ENCODE data around the gene SPTY2D1. TPM values are rescaled to one million over a fixed set of nuclear protein-coding genes. Genes with fewer than 3 reads are reported as not detected.

SPTY2D1 gene
- total RNA-seq, 1 experiment from 2014 or later, result 15.6 TPM

DNA sequence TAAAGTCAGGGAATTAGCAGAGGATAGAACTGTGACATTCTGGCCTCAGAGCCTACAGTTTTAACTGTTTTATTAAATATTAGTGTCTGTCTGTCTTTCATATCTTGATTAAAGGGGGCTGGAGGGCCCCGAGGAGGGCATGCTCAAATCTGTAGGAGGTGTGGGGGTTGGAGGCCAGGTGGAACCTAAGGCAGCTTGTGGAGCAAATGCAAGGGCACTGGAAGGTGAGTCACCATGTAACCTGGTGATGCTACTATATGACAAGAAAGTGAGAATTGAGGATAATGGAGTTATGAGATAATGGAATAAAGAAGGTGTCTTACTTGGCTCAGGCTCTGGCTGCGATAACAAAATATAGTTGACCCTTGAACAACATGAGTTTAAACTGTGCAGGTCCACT lies 37.1 kb upstream of the SPTY2D1 start:
- ATAC-seq, result no peak
- Histone ChIP-seq H4K20me1 (ENCODE audit: low read length) (no peaks in the 10 kb centered on the region), H3K36me3 (ENCODE audit: low read depth, low read length) (no peaks in the 10 kb centered on the region), H3K4me3 (ENCODE audit: low read length) (no peak overlapping the region), H2AFZ (ENCODE audit: low read length) (no peak overlapping the region), H3K9ac (ENCODE audit: low read length) (no peak overlapping the region), H3K4me2 (ENCODE audit: low read length) (no peak overlapping the region), H3K4me1 (ENCODE audit: insufficient read depth, low read length) (peaks cover 46% of the 10 kb centered on the region), H3K27ac (ENCODE audit: low read length) (peak overlapping the region; percentile 33), H3K9me2 (replicated peaks; ENCODE audit: low read length) (no peaks in the 10 kb centered on the region), H3K79me2 (ENCODE audit: low read length) (no peaks in the 10 kb centered on the region), H3F3A (ENCODE audit: low read length, unreplicated experiment) (no peaks in the 10 kb centered on the region), H3K27me3 (ENCODE audit: low read length) (no peaks in the 10 kb centered on the region), H3K9me3 (ENCODE audit: low read length) (no peaks in the 10 kb centered on the region)
- POLR2A ChIA-PET (ENCODE audit: unreplicated experiment), result no interaction called here
- no TSS peak for BruUV-seq (replicated peaks)
- TF ChIP-seq EZH2 (IDR thresholded peaks at IDR 0.05; ENCODE audit: low read length, unreplicated experiment) (no peak), EZH2phosphoT487 (IDR thresholded peaks at IDR 0.05; ENCODE audit: borderline replicate concordance, low read length) (no peak)
- TF ChIP-seq, protein P1, sequence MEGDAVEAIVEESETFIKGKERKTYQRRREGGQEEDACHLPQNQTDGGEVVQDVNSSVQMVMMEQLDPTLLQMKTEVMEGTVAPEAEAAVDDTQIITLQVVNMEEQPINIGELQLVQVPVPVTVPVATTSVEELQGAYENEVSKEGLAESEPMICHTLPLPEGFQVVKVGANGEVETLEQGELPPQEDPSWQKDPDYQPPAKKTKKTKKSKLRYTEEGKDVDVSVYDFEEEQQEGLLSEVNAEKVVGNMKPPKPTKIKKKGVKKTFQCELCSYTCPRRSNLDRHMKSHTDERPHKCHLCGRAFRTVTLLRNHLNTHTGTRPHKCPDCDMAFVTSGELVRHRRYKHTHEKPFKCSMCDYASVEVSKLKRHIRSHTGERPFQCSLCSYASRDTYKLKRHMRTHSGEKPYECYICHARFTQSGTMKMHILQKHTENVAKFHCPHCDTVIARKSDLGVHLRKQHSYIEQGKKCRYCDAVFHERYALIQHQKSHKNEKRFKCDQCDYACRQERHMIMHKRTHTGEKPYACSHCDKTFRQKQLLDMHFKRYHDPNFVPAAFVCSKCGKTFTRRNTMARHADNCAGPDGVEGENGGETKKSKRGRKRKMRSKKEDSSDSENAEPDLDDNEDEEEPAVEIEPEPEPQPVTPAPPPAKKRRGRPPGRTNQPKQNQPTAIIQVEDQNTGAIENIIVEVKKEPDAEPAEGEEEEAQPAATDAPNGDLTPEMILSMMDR (conservative IDR thresholded peaks at IDR 0.05; ENCODE audit: low read depth, low read length), result no peak
- CTCF ChIA-PET, result no interaction called here
- intact Hi-C loops (cut with micrococcal nuclease), result no loop called here
- peak; percentile 19 for DNase-seq

- H3K79me2 ChIP-seq (ENCODE audit: low read length), result no peaks in the 10 kb centered on the region
- peak overlapping the region; percentile 59 for H3K4me2 ChIP-seq (ENCODE audit: low read length)
- TSS peak; percentile 66 for BruUV-seq (replicated peaks)
- TF ChIP-seq EZH2phosphoT487 (IDR thresholded peaks at IDR 0.05; ENCODE audit: borderline replicate concordance, low read length) (no peak), EZH2 (IDR thresholded peaks at IDR 0.05; ENCODE audit: low read length, unreplicated experiment) (no peak)
- TF ChIP-seq, protein P1 (conservative IDR thresholded peaks at IDR 0.05; ENCODE audit: low read depth, low read length), result no peak
- 0 out of 2 replicates have a peak overlapping the region, but pooled peaks have one; percentile 0 for H2AFZ ChIP-seq (ENCODE audit: low read length)
- H3K27me3 ChIP-seq (ENCODE audit: low read length), result no peaks in the 10 kb centered on the region
- H3K9me2 ChIP-seq (replicated peaks; ENCODE audit: low read length), result no peaks in the 10 kb centered on the region
- CTCF ChIA-PET, result interaction anchor here (0.7 kb wide), 1 partner anchor 18 kb away, joined by 3 read pairs; no protein-coding TSS in a partner anchor
- intact Hi-C loops (cut with micrococcal nuclease), result loop anchor here (2.0 kb wide), 1 partner anchor 29 kb away; the partner anchor contains the start of gene TMEM86A
- POLR2A ChIA-PET (ENCODE audit: unreplicated experiment), result no interaction called here
- peak overlapping the region; percentile 87 for H3K27ac ChIP-seq (ENCODE audit: low read length)
- peak; percentile 17 for DNase-seq
- no peaks in the 10 kb centered on the region for H4K20me1 ChIP-seq (ENCODE audit: low read length)
- ATAC-seq, result peak; percentile 33
- peaks cover 44% of the 10 kb centered on the region for H3K4me1 ChIP-seq (ENCODE audit: insufficient read depth, low read length)
- peak overlapping the region; percentile 23 for H3K9ac ChIP-seq (ENCODE audit: low read length)
- H3K4me3 ChIP-seq (ENCODE audit: low read length), result peak overlapping the region; percentile 36; the same call in 1 of the 2 replicates
- no peaks in the 10 kb centered on the region for H3K9me3 ChIP-seq (ENCODE audit: low read length)
- H3F3A ChIP-seq (ENCODE audit: low read length, unreplicated experiment), result no peaks in the 10 kb centered on the region
- H3K36me3 ChIP-seq (ENCODE audit: low read depth, low read length), result no peaks in the 10 kb centered on the region
Observed at GRCh38 chr11:18669711-18670110, 35.6 kb upstream of the SPTY2D1 start.

DNA sequence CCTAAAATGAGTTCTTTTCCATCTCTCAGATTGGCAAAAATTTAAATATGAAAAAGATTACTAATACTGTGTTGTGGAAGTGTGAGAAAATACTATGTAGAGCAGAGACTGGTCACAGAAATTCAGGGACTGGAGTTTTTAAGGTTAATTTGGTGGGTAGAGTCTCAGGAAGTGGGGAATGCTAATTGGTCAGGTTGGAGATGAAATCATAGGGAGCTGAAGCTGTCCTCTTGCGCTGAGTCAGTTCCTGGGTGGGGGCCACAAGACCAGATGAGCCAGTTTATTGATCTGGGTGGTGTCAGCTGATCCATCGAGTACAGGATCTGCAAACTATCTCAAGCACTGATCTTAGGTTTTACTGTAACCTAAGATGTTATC lies 35.1 kb upstream of the SPTY2D1 start:
- DNase-seq (peak; percentile 71), ATAC-seq (peak; percentile 79)
- Histone ChIP-seq H4K20me1 (ENCODE audit: low read length) (no peaks in the 10 kb centered on the region), H3K27ac (ENCODE audit: low read length) (peak overlapping the region; percentile 87), H3K4me3 (ENCODE audit: low read length) (peak overlapping the region; percentile 36; the same call in 1 of the 2 replicates), H3F3A (ENCODE audit: low read length, unreplicated experiment) (no peaks in the 10 kb centered on the region), H3K4me1 (ENCODE audit: insufficient read depth, low read length) (peaks cover 44% of the 10 kb centered on the region), H3K36me3 (ENCODE audit: low read depth, low read length) (no peaks in the 10 kb centered on the region), H3K9me3 (ENCODE audit: low read length) (no peaks in the 10 kb centered on the region), H3K79me2 (ENCODE audit: low read length) (no peaks in the 10 kb centered on the region), H3K27me3 (ENCODE audit: low read length) (no peaks in the 10 kb centered on the region), H2AFZ (ENCODE audit: low read length) (no peak overlapping the region), H3K9ac (ENCODE audit: low read length) (peak overlapping the region; percentile 67), H3K9me2 (replicated peaks; ENCODE audit: low read length) (no peaks in the 10 kb centered on the region), H3K4me2 (ENCODE audit: low read length) (peak overlapping the region; percentile 70)
- intact Hi-C loops (cut with micrococcal nuclease), result loop anchor here (2.0 kb wide), 1 partner anchor 30 kb away; the partner anchor contains the start of gene TMEM86A
- TF ChIP-seq EZH2phosphoT487 (IDR thresholded peaks at IDR 0.05; ENCODE audit: borderline replicate concordance, low read length) (no peak), EZH2 (IDR thresholded peaks at IDR 0.05; ENCODE audit: low read length, unreplicated experiment) (no peak)
- TF ChIP-seq, protein P1 (conservative IDR thresholded peaks at IDR 0.05; ENCODE audit: low read depth, low read length), result no peak
- CTCF ChIA-PET, result interaction anchor here (0.7 kb wide), 1 partner anchor 17 kb away, joined by 3 read pairs; no protein-coding TSS in a partner anchor
- BruUV-seq (replicated peaks), result no TSS peak
- POLR2A ChIA-PET (ENCODE audit: unreplicated experiment), result no interaction called here

All from PC-3 (cell line).